Left forelimb (tissue), 1 donor: ENCODE measurements around the gene KCNK5.
A peak's percentile ranks its signal among the peaks of the same experiment; 100 is the strongest.

Experiments
- DNase-seq: peaks from one replicate; pipeline ENCODE4 v3.0.0-alpha.2; 2018; ENCODE audit warnings: low spot score

Gene KCNK5, protein sequence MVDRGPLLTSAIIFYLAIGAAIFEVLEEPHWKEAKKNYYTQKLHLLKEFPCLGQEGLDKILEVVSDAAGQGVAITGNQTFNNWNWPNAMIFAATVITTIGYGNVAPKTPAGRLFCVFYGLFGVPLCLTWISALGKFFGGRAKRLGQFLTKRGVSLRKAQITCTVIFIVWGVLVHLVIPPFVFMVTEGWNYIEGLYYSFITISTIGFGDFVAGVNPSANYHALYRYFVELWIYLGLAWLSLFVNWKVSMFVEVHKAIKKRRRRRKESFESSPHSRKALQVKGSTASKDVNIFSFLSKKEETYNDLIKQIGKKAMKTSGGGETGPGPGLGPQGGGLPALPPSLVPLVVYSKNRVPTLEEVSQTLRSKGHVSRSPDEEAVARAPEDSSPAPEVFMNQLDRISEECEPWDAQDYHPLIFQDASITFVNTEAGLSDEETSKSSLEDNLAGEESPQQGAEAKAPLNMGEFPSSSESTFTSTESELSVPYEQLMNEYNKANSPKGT

DNA sequence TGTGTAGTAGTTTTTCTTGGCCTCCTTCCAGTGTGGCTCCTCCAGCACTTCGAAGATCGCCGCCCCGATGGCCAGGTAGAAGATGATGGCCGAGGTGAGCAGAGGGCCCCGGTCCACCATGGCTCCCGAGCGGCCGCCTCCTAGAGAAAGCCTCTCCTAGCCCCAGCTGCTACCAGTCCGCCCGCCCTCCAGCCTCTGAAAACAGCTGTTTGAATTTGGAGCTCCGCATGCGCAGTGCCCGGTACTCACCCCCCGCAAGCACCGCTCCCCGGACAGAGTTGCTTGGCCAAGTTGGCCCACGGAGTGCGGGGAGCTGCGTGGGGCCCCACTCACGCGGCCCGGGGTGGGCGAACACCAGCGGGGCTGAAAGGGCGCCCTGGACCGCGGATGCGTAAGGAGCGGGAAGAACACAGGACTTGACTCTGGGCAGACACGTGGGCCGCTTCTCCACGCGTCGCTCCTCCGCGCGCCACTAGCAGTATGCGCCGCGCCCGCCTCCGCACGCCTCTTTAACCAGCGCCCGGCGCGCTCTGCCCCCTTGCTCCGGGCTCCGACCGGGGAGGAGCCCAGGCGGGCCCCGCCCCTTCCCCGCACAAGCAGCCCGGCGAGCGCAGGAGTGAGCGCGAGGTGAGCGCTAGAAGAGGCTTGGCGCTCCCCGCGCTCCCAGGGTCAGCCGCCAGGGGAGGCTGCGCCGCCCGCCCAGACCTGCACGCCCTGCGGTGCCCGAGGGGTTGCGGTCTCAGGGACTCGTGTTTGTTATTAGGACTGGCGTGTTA, at the start of gene KCNK5:
Gene KCNK5 (minus strand): TSS at position 484 of the 776 bp plus-strand sequence. CDS start 364 bp downstream, at position 120.
- peak; percentile 78 for DNase-seq

DNA sequence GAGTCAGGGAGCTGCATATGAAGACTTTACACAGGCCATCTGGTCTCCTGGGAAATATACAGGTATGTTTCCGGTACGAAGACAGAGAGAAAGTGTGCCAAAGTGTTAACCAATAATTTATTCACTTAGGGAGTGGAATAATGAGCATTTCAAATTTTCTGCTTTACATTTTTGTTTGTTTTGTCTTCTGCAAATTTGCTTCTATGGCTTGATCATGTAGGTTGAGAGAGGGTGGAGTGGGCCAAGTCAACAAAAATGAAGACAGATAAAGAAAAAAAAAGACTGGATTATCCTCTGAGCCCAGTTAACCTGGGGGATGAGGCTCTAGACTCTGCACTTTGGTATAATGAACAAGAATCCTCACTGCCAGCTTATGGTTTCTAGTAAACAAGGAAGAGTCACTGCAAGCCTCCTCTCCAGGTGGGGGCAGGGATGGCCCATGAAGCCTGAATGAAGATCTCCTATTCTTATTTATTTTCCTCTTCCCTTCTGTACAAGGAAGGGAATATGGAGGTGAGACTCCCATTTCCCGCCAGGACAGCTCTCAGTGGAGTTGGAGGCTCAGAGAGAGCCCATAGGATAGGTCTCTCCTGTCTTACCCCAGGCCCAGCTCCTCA, 47.2 kb upstream of the KCNK5 start:
- no peak for DNase-seq

DNA sequence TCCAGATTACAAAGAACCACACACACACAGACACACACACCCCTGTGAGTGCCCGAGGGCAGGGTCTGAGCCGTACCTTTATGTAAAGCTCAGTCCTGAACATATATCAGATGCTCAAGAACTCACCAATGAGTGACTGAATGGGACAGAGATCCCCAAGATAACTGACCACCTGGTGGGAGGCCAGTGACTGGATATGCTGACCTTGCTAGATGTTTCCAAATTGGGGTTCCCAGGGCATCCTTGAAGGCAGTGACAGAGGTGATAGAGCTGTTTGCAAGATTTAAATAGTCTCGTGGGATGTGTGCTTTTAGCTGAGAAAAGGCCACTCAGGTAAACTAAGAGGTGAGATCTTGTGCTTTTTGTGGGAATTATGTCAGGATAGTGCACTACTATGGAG, 45.6 kb upstream of the KCNK5 start:
- no peak for DNase-seq

DNA sequence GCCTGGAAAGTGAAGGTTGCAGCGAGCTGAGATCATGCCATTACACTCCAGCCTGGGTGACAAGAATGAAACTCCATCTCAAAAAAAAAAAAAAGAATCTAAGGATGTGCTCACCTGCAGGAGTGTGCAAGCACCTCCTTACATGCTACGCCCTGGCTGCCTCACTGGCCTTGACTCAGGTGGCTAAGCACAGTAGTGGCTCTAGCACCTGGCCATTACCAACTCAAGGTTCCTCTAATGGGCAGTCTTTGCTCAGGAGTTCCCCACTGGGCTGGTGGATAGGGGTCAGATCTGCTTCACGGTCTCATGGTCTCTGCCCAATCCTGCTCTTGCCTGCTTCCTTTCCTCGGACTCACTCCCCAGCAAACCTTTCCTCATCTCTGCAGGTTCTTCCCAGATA, 45.2 kb upstream of the KCNK5 start:
- DNase-seq = no peak

DNA sequence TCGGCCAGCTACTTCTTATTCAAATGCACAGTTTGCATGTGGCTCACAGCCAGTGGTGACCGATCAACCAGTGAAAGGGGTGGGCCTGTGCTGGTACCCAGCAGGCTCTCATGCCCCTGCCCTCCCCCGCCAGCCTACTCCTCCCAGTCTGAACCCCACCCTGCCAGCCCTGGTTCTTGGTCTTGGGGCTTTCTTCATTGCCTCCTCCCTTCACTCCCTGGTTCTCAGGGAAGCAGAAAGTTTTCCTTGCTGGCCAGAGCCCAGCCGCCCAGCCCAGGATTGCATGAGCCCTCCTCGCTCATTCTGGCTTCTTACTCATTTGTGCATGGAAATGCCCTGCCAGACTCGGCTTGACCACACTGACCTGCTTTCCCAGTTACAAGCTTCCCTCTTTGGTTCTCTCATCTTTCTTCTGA, 44.1 kb upstream of the KCNK5 start:
- DNase-seq = no peak

DNA sequence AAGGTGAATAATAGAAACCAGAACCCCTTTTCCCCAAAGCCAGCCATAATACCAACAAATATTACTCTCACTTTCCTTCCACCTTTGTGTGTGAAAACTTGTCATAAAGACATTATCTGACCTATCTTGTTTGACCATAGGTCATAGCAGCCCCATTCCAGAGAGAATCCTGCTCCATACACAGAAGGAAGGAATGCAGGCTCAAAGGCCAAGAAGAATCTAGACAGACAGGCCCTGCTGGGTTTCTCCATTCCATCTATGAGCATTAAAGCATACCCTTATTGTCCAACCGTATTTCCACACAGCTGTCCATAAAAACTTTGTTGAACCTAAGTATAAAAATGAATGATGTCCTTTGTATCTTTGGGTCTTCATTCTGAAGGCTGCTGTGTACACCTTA, 40.7 kb upstream of the KCNK5 start:
- no peak for DNase-seq

DNA sequence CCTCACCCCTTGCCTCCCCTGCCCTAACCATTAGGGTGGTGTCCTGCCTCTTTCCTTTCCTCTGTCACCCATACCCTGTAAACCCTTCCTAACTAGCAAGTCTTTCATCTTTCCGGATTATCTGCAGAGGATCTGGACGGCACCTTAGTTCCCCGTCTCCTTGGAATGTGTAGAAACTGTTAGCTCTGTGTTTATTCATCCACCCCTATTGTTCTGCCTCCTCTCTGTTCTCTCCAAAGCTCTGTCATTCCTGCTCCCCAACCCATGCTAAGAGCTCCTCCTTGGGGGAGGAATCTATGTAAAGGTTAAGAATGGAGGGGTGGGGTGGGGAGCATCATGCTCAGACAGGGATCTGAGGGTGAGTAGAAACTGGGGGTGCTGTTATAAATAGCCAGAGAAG, 39.4 kb upstream of the KCNK5 start:
- DNase-seq = no peak

DNA sequence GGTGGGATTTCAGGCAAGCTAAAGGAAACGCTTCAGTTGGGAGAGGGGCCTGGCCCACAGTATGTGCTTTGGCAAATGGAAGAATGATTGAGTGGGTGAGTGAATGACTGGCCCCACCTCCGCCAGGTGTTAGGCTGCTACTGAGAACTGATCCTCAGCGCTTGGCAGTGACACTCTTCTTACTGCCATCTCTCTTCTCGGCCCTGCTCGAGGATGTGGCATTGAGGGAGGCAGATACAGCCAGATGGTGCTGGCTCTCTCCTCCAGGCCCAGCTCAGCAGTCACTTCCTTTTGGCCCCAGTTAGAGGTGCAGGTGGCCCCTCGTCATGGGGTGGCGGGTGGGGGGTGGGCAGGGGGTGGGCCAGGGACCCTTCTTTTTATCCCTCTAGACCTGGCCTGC, 38.9 kb upstream of the KCNK5 start:
- no peak for DNase-seq

DNA sequence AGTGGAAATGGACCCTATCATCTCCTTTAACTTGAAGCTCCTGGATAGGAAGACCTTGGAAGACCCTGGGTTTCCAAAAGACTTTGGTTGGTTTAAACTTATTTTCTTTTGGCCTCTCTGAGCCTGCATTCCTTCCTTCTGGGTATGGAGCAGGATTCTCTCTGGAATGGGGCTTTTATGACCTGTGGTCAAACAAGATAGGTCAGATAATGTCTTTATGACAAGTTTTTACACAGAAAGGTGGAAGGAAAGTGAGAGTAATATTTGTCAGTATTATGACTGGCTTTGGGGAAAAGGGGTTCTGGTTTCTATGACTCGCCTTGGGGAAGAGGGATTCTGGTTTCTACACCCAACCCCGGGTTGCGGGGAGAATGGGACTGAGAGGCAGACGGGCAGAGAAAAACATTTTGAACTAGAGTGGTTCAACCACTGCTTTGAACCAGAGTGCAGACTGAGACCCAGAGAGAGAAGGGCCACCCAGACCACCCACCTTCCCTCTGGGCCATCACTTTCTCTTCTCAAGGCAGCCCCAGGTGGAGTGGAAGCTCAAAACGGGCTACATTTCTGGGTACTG, 37.6 kb upstream of the KCNK5 start:
- DNase-seq = no peak

DNA sequence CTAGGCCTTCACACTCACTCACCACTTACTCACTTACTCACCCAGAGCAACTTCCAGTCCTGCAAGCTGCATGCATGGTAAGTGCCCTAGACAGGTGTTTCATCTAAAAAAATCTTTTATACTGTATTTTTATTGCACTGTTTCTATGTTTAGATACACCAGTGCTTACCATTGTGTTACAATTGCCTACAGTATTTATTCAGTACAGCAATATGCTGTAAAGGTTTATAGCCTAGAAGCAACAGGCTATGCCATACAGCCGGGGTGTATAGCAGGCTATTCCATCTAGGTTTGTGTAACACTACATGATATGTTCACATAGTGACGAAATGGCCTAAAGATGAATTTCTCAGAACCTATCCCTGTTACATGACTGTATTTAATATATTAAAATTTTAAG, 37.1 kb upstream of the KCNK5 start:
- no peak for DNase-seq

DNA sequence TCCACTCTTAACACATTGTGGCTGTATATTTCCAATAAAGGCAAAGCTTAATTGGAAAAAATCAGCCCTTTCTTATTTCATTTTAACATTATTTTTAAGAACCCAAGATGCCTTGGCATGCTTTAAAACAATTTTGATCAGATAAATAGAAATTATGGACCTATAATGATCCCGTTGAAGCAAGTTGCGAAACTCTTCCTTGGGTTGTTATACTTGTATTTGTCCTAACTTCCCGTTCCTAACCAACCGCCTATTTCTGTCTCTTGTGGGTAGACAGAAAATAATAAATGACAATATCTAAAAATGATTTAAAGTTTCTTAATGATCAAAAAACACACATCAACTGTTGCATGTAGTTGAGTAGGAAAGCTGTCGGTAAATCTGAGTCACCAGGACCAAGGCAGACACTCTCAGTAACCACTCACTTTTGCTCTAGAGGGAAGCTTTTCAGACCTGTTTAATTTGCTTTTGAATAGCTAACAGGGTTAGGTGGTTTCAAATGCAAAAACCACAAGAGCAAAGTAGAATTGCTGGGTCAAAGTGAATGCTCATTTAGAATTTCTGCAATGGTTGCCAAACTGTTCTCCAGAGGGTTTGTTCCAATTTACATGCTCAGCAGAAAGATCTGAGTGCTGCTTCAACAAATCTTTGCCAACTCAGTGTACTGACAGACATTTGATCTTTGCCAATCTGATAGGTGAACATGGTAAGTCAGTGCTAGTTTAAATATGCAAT, 34.2 kb upstream of the KCNK5 start:
- DNase-seq = no peak

DNA sequence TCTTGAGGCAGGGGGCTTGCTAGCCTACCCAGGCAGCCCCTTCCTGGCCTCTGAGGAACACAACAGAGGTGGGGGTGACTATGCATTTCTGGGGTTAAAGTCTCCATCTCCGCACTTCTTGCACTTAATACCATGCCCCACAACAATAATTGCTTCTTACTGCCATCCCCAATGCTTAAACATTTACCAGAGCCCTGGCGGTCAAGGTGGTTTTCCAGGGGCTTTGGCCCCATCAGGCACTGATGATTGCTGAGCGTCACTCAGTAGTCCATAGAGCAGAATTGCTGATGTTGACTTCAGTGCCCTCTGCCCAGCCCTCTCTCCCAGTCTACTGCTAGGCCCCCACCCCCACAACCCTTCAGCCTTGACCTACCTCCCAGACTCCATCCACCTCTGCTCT, 32.5 kb upstream of the KCNK5 start:
- no peak for DNase-seq

DNA sequence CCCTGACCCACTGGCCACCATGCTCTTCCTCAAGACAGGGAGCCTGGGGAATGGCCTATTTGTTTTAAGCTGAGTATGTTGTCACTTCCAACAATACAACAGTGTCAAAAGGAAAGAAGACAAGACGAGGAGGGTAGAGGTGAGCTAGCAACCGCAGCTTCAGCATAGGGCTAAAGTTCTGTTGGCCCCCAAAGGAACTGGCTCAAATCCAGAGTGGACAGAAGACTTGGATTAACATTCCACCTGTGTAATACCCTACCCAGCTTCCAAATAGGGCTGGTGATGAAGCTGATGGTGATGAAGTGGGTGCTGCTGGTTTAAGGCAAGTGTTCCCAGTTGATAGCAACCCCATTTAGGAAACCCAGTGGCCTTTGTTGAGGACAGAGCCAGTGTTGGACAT, 31.7 kb upstream of the KCNK5 start:
- DNase-seq = no peak

DNA sequence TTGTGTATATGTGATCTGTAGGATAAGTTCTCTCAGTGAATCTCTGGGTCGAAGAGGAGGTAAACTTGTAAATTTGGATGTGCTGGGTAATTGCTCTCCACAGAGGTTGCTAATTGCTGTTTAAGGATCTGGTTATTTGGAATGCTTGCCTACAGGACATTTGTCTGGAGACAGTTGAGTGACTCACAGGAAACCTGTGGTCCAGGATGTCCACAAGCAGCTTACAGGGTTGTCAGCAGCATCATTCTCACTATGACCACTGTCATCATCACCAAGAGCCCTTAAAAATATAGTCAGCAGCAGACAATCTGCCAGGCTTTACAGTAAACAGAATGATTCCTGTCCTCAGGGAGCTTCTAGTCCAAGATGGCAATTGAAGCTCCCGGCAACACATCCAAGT, 31.2 kb upstream of the KCNK5 start:
- DNase-seq = no peak

DNA sequence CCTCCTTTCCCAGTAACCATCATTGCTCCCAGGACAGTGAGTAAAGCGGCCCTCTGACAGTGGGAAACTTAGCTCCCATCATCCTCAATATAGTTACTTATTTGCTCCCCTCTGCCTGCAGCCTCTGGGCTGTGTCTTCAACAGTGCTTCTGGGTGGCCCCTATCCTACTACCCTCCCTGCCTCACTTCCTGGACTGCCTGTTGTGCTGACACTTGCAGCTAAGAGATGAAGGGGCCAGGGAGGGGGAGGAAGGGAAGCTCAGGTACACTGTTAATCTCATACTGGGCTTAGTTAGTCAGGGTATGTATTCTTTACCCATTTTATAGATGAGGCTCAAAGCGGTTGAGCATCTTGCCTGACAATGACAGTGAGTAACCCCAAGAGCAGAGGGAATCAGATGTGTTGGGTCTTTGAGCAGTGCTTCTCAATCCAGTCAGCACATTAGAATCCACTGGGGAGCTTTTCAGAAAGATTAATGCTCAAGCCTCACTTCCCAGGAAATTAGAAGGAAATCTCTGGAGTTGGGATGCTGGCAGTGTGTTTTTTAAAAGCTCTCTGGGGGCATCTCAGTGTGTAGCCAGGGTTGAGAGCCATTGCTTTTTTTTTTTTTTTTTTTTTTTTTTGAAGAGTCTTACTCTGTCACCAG, 27.1 kb upstream of the KCNK5 start:
- no peak for DNase-seq

DNA sequence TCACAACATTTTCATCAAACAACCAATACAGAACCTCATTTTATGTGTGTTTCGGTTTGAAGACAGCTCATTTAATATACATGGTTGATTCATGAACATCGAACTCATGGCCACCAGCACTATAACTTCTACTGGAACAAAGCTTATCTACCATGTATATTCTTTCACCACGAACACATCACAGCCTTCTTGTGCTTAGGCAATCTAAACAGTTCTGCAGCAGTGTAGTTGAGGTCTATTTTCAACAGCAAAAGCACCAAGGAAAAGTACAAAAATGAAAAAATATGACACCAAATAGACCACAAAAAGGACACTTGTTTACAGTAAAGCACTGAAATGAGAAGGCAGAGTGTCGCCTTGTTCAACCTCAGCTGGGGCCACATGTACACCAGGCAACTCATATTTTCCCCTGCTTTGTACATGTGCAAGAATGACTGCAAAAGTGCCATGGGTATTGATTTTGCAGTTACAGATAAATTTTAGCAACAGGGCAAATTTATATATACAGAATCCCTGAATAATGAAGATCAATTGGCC, 25.8 kb upstream of the KCNK5 start:
- no peak for DNase-seq

DNA sequence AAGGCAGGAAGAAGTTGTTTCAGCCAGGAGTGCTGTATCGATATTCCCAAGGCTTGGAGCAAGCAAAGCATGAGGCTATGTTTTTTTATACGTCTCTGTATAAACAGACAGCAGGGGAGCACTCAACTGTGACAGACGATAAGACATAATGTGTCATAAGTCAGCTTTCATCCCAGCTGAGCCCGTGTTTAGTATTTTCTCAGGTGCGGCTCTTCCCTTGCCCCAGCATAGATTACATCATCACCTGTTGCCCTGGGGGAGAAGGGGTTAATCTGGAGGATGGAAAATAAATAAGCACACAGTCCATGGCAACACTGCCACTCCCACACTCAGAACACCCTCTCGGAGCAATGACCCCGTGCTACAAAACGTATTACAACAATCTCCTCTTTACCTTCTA, 22.1 kb upstream of the KCNK5 start:
- no peak for DNase-seq

DNA sequence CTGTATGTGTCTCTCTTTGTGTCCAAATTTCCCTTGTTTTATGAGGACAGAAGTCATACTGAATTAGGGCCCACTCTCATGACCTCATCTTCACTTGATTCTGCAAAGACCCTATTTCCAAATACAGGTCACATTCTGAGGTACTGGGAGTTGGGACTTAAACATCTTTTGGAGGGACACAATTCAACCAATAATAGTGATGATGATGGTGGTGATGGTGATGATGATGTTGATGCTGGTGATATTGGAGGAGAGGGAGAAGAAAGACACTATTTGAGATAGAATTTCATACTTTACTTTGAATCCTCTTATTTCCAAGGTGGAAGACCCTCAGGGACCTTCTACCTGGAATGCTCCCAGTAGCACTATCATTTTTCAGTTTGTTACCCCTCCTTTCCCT, 21.2 kb upstream of the KCNK5 start:
- no peak for DNase-seq

DNA sequence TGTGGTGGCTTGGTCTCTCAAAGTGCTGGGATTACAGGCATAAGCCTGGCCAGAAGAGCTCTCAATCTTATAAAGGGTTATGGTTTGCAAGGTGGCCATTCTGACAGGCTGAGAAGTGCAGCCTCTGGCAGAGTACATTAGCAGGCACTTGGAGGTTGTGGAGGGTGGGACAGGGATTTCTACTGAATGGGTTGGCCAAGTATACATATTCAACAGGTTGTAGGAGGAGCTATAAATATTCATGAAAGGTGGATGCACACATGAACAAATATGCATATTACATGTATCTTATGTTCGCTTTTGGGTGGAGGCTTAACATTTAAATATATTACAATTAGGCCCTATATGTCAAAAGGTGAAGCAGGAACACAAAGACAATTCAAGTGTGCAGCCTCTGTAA, 20.0 kb upstream of the KCNK5 start:
- DNase-seq = no peak

DNA sequence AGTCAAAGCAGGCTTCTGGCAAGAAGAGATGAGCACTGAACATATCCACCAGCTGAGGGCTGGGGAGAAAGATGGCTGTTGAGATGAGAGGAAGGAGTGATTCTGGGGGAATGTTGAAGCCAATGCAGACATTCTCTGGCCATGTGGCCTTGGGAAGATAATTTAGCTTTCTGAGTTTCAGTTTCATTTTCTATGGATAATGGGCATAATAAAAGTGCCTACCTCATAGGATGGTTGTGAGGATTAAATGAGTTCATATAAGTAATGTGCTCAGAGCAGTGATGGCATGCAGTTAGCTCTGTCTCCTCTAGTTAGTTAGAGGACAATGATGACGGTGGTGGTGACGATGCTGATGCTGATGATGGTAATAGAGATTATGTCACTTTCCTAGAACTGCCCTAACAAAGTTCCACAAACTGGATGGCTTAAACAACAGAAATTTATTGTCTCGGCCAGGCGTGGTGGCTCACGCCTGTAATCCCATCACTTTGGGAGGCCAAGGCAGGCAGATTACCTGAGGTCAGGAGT, 18.5 kb upstream of the KCNK5 start:
- DNase-seq = no peak

DNA sequence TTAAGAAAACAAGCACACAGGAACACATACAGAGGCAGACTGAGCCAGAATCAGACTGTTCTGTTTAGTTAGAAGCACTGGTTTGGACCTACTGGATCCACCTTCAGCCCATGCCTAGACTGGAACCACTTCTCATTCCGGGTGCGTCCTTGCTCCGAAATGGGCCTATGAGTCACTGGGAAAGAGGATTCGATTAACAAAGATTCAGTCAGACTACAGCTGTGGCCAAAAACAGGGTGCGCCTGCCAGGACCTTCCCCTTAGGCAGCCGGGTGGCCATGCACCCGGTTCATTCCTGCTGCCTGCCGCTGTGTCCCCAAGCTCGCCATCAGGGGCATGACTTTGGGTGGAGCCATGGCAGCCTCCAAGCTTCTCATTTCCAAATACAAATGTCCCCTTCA, 14.5 kb upstream of the KCNK5 start:
- DNase-seq = no peak
